Astrocyte (in vitro differentiated cells and primary cell): Measurements from ENCODE around the gene EGLN1.

Source experiments
- EZH2 ChIP-seq: IDR thresholded peaks from 2 replicates; pipeline ENCODE4 v1.6.1; 2012; ENCODE audit warnings: mild to moderate bottlenecking, low read length, inconsistent platforms; ENCODE audit not compliant: insufficient read depth
- TF ChIP-seq, protein P1 (sequence below): IDR thresholded peaks from 2 replicates; pipeline ENCODE4 v1.5.1; 2011; ENCODE audit warnings: low read depth, mild to moderate bottlenecking, inconsistent platforms, low read length, moderate library complexity; ENCODE audit not compliant: insufficient read depth

DNA sequence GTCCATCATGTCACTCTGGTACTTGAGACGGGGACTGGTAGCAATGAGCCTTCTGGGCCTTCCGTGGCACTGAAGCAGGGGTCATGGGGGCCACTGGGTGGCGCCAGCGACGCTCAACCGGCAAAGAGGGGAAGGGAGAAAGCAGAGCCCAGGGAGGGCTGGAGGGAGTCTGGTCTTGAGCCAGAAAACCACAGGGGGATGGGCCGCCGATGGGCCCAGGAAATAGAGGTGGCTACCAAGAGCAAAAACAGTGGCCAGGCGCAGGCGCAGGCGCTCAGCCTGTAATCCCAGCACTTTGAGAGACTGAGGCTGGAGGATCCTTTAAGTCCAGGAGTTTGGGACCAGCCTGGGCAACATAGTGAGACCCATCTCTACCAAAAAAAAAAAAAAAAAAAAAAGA, 106.2 kb downstream of the EGLN1 start:
- TF ChIP-seq, protein P1, sequence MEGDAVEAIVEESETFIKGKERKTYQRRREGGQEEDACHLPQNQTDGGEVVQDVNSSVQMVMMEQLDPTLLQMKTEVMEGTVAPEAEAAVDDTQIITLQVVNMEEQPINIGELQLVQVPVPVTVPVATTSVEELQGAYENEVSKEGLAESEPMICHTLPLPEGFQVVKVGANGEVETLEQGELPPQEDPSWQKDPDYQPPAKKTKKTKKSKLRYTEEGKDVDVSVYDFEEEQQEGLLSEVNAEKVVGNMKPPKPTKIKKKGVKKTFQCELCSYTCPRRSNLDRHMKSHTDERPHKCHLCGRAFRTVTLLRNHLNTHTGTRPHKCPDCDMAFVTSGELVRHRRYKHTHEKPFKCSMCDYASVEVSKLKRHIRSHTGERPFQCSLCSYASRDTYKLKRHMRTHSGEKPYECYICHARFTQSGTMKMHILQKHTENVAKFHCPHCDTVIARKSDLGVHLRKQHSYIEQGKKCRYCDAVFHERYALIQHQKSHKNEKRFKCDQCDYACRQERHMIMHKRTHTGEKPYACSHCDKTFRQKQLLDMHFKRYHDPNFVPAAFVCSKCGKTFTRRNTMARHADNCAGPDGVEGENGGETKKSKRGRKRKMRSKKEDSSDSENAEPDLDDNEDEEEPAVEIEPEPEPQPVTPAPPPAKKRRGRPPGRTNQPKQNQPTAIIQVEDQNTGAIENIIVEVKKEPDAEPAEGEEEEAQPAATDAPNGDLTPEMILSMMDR: peak; percentile 25
- TF ChIP-seq EZH2: no peak
